HG02678 (cell line): ENCODE results near the gene RPS6KC1.
"Not testable (repeated sequence)": the region's sequence is repeated elsewhere in the genome, so short reads cannot be mapped to it uniquely, and the experiment has no call there.

Source experiments
- ATAC-seq: cut with Tn5 transposase; IDR thresholded peaks from one replicate; pipeline ENCODE4 v1.9.1; 2021; ENCODE audit warnings: mild to moderate bottlenecking, moderate library complexity; ENCODE audit not compliant: unreplicated experiment

The RPS6KC1 gene, protein sequence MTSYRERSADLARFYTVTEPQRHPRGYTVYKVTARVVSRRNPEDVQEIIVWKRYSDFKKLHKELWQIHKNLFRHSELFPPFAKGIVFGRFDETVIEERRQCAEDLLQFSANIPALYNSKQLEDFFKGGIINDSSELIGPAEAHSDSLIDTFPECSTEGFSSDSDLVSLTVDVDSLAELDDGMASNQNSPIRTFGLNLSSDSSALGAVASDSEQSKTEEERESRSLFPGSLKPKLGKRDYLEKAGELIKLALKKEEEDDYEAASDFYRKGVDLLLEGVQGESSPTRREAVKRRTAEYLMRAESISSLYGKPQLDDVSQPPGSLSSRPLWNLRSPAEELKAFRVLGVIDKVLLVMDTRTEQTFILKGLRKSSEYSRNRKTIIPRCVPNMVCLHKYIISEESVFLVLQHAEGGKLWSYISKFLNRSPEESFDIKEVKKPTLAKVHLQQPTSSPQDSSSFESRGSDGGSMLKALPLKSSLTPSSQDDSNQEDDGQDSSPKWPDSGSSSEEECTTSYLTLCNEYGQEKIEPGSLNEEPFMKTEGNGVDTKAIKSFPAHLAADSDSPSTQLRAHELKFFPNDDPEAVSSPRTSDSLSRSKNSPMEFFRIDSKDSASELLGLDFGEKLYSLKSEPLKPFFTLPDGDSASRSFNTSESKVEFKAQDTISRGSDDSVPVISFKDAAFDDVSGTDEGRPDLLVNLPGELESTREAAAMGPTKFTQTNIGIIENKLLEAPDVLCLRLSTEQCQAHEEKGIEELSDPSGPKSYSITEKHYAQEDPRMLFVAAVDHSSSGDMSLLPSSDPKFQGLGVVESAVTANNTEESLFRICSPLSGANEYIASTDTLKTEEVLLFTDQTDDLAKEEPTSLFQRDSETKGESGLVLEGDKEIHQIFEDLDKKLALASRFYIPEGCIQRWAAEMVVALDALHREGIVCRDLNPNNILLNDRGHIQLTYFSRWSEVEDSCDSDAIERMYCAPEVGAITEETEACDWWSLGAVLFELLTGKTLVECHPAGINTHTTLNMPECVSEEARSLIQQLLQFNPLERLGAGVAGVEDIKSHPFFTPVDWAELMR

DNA sequence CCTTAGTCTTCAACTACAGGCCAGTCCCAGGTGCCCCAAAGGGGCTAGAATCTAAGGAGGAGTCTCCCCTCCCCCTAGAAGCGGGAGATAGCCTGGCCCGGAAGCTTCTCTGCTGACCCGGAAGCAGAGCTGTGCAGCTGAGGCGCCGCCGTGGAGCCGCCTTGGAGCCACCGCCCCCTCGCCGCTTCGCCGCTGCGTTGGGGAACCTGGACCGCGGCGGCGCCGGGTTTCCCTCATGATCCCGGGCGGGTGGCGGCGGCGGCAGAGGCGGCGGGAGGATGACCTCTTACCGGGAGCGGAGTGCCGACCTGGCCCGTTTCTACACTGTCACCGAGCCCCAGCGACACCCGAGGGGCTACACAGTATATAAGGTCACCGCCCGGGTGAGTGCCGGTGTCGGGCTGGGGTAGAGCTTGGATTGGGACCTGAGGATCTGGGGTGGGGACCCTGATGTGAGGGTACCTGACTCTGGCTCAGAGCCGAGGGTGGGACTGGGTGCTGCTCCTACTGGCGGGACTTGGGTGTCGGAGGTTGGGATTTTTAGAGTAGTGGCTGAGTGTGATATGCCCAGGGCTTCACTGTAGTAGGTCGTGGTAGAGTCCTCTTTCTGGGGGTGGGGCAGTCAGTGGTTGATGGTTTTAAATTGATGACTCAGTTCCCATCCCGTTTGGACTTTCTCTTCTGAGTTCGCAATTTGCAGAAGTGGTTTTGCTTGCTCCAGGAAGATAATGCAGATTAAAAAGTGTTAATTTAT lies at the start of gene RPS6KC1:
RPS6KC1 (plus strand) TSS at position 115 of the 754 bp plus-strand sequence; CDS start at position 279, 164 bp downstream.
- peak; percentile 99 for ATAC-seq

- ATAC-seq: peak; percentile 43
These were observed 47.8 kb upstream of the RPS6KC1 start for GRCh38 chr1:213003256-213003655.

- ATAC-seq: peak; percentile 88
These were observed 42.5 kb upstream of the RPS6KC1 start for GRCh38 chr1:213008564-213008963.

DNA sequence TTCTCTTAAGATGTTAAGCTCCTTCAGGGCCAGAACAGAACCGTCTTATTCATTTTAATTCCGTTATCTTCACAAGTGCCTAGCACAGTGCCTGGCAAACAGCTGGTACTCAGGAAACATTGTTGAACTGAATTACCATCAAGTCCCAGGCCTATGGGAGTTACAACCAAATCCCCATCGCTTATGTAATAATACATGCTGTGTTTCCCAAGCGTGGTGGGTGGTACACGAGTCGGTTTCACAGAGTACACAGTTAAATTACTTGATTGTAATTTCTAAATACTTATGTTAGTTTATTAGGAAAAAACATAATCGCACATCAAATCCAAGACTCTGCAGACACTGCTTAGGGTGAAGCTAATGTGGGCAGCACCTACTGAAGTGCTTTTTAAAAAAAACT lies 36.4 kb upstream of the RPS6KC1 start:
- no peak for ATAC-seq

GRCh38 chr1:213015099-213016050 lies 35.7 kb upstream of the RPS6KC1 start, which contains the start of gene ANGEL2:
Gene ANGEL2 (minus strand): TSS chr1:213015867. CDS start chr1:213015671, 196 bp downstream.
- peak; percentile 92 for ATAC-seq

DNA sequence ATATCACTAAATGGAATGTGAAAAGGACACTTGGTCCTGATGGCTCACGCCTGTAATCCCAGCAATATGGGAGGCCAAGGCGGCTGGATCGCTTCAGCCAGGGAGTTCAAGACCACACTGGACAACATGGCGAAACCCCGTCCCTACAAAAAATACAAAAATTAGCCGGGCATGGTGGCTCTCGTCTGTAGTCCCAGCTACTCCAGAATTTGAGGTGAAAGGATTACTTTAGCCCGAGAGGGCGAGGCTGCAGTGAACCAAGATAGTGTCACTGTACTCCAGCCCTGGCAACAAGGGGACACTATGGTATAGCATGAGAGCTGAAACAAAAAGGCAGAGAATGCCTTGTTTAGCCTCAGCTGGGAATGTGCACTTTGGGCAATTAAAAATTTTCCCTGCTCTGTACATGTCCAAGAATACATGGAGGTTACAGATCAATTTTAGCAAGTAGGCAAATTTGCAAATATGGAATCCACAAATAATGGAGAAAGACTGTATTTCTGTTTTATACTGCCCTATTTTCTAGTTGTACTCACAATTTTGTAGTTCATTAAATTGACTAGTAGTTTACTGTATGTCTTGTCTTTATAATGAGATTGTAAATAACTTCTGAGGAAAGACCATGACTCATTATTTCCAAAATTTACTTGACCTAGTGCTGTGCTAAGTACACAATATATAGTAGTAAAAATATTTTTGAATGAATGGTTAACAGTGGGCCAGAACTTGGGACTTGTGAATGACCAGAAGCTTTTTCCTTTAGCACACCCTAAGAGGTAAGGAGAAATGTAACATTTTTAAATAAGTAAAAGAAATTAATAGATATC lies 33.4 kb upstream of the RPS6KC1 start:
- no peak for ATAC-seq

- ATAC-seq: no peak
These were observed 31.6 kb upstream of the RPS6KC1 start for GRCh38 chr1:213019450-213019849.

- ATAC-seq: no peak
These were observed 31.0 kb upstream of the RPS6KC1 start for GRCh38 chr1:213020016-213020415.

GRCh38 chr1:213027024-213027423 lies 24.0 kb upstream of the RPS6KC1 start:
- ATAC-seq: not testable (repeated sequence)

DNA sequence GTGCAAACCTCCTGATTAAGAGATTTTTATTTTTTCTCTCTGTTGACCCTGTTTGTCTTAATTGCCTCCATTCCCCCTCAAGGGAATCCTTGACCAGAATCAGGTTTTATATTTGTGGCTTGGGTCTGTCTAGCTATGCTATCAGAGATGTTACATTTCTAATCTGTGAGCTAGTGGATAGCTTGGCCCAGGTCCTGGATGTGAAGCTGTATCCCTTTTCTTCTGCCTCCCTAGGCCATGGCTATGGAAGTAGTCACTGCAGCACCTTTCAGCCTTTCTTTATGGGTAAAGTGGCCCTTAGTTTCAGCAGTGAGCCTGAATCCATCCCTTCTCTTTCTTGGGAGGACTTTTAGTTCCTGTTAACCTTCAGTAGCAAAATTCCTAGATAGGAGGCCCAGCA lies 18.4 kb upstream of the RPS6KC1 start:
- no peak for ATAC-seq

DNA sequence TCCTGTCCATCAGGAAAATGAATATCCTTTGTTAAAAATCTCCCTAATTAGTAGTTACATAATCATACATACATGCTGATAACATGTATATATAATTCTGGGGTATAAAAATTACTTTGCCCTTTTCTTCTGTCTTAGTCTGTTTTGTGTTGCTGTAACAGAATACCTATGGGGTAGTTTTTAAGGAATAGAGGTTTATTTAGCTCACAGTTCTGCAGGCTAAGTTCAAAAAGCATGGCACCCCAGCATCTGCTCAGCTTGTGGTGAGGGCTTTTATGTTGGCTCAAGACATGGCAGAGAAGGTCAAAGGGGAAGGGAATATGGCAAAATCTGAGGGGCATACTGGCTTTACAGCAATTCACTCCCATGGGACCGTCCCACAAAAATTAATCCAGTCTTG lies 16.3 kb upstream of the RPS6KC1 start:
- no peak for ATAC-seq

DNA sequence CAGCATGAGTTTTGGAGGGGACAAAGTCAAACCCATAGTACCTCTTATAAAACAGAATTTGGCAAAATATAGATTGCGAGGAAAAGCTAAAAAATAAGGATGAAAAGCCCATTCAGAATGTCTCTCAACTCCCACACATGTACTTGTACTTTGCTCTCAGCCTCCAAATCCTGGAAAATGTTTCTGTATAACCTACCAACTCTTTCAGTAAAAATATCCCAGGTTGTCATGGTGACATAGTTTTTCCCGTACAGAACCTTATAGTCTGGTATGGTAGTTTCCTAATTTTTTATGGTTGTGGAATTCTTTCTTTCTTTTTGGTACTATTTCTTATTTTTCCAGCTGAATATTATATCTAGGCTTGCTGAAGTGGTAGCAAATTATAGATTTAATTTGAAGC lies 15.5 kb upstream of the RPS6KC1 start:
- no peak for ATAC-seq

- ATAC-seq: no peak
These were observed 9.6 kb upstream of the RPS6KC1 start for GRCh38 chr1:213041443-213041842.

DNA sequence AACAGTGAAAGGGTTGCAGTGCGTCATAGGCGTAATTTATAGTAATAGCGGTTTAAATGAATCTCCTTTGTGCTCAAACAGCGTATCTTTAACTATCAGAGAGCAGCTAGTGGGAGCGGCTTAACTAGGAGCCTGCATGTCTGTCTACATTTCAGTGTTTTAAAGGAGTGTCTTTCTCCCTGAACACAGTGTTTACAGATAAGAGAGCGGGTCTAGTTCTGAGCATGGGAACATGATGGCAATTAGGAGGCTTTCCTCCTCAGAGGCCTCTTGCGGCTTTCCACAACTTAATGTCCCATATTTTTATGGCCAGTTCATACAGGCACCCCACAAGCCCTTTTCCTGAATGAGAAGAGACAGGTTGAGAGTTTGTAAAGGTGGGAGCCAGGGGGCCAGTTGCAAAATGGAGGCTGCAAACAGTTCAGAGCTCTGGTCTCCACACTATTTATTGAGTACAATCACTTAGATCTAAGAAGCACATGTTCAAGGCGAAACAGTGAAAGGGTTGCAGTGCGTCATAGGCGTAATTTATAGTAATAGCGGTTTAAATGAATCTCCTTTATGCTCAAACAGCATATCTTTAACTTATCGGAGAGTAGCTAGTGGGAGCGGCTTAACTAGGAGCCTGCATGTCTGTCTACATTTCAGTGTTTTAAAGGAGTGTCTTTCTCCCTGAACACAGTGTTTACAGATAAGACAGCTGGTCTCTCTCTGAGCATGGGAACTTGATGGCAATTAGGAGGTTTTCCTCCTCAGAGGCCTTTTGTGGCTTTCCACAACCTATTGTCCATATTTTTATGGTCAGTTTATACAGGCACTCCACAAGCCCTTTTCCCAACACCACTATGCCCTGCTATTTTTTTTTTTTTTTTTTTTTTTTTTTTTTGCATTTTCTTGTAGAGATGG lies 5.5 kb upstream of the RPS6KC1 start:
- not testable (repeated sequence) for ATAC-seq

DNA sequence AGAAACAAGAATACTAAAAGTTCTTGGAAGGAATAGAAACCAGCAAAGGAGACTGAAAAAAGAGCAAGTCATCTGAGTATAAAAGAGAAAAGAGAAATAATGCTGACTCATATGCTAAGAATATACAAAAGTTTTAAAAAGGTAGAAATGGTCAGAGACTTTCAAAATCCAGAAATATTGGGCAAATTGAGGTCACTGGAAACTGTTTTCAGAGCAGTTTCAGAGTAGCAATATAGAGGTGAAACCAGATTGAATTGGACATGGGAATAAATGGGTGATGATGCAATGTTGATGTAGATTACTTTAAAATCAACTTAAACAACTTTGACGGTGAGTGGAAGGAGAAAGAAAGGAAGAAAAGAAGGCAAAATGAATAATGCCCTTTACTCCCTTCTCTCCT lies 1.8 kb upstream of the RPS6KC1 start:
- ATAC-seq: no peak

- ATAC-seq: peak; percentile 37
These were observed 305 bp upstream of the RPS6KC1 start for GRCh38 chr1:213050745-213051126.

- no peak for ATAC-seq
These were observed 801 bp downstream of the RPS6KC1 start for GRCh38 chr1:213051881-213052202.

DNA sequence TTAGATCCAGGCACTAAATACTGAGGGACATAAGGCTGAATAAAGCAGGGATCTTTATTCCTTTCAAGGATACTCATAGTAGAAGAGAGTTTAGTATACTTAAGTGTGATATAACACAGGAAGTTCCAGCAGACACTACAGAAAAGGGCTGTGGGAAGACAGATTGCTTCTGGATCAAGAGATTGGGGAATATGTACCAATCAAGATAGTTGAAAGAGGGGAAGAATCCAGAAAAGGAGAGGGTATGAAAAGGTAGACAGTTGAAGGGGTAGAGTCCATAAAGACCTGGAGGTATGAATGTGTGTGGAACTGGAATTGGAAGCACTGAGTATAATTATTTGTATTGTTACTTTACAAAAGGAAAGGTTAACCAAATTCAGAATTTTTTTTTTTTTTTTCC lies 2.4 kb downstream of the RPS6KC1 start:
- ATAC-seq: no peak
